ENCODE data around the gene NUP43.
"Not testable (repeated sequence)": the region's sequence is repeated elsewhere in the genome, so short reads cannot be mapped to it uniquely, and the experiment has no call there.

NUP43 gene
- 14.5 to 41.8 (median 25.5) reads per million in 4 donors for total RNA-seq

GRCh38 chr6:149746147-149746946 lies at the start of gene NUP43:
Gene NUP43 (minus strand): TSS chr6:149746529. CDS start chr6:149746495, 34 bp downstream.
- peak; percentile 71 to 93 (median 82) for DNase-seq

- no peak for DNase-seq
Measured at GRCh38 chr6:149783551-149783950, 37.2 kb upstream of the NUP43 start.

- DNase-seq: no peak
Measured at GRCh38 chr6:149782337-149782736, 36.0 kb upstream of the NUP43 start.

GRCh38 chr6:149781715-149782114 lies 35.4 kb upstream of the NUP43 start:
- DNase-seq: no peak

GRCh38 chr6:149779644-149779963 lies 33.3 kb upstream of the NUP43 start:
- no peak for DNase-seq

- no peak for DNase-seq
Measured at GRCh38 chr6:149777624-149778023, 31.3 kb upstream of the NUP43 start.

- no peak for DNase-seq
Measured at GRCh38 chr6:149771925-149772324, 25.6 kb upstream of the NUP43 start.

- DNase-seq: no peak
Measured at GRCh38 chr6:149771185-149771584, 24.9 kb upstream of the NUP43 start.

GRCh38 chr6:149769676-149770075 lies 23.3 kb upstream of the NUP43 start:
- no peak for DNase-seq

GRCh38 chr6:149766156-149766769 lies 19.9 kb upstream of the NUP43 start:
- DNase-seq: no peak

- no peak for DNase-seq
Measured at GRCh38 chr6:149763866-149764265, 17.5 kb upstream of the NUP43 start.

- no peak for DNase-seq
Measured at GRCh38 chr6:149761438-149761837, 15.1 kb upstream of the NUP43 start.

- DNase-seq: no peak
Measured at GRCh38 chr6:149756261-149756636, 9.9 kb upstream of the NUP43 start.

- DNase-seq: no peak
Measured at GRCh38 chr6:149755300-149756260, 9.3 kb upstream of the NUP43 start.

GRCh38 chr6:149754548-149754947 lies 8.2 kb upstream of the NUP43 start:
- DNase-seq: no peak

GRCh38 chr6:149753374-149753637 lies 7.0 kb upstream of the NUP43 start:
- not testable (repeated sequence) for DNase-seq

GRCh38 chr6:149752600-149753373 lies 6.5 kb upstream of the NUP43 start:
- no peak for DNase-seq

- not testable (repeated sequence) for DNase-seq
Measured at GRCh38 chr6:149751920-149752319, 5.6 kb upstream of the NUP43 start.

GRCh38 chr6:149751239-149751638 lies 4.9 kb upstream of the NUP43 start:
- no peak for DNase-seq

- peak; percentile 20 to 52 (median 29) for DNase-seq
Measured at GRCh38 chr6:149750136-149750609, 3.8 kb upstream of the NUP43 start.

- DNase-seq: peak; percentile 80 to 92 (median 85)
Measured at GRCh38 chr6:149749594-149750135, 3.3 kb upstream of the NUP43 start, which contains the start of gene PCMT1. Gene PCMT1 (plus strand): TSS chr6:149749741. CDS start chr6:149749902, 161 bp downstream.

GRCh38 chr6:149749082-149749593 lies 2.8 kb upstream of the NUP43 start:
- not testable (repeated sequence) for DNase-seq

Data from T-helper 1 cell (primary cell).